BE2C (cell line): ENCODE measurements around the gene ELMOD3.
"Not testable (repeated sequence)": the region's sequence is repeated elsewhere in the genome, so short reads cannot be mapped to it uniquely, and the experiment has no call there.

Experiments
- DNase-seq: peaks from one replicate; pipeline ENCODE4 v3.0.0-alpha.2; 2020
- H3K27me3 ChIP-seq: fragments of 250-450 bp; sonication (Bioruptor Pico); 2 replicates; pipeline ENCODE4 v1.5.1; 2020; ENCODE audit warnings: mild to moderate bottlenecking
- H3K36me3 ChIP-seq: fragments of 250-450 bp; sonication (Bioruptor Pico); 2 replicates; pipeline ENCODE4 v1.5.1; 2020; ENCODE audit warnings: mild to moderate bottlenecking
- H3K4me1 ChIP-seq: fragments of 250-450 bp; sonication (Bioruptor Pico); 2 replicates; pipeline ENCODE4 v1.5.1; 2020
- H3K4me3 ChIP-seq: 2 replicates; pipeline ENCODE4 v1.5.1; 2011; ENCODE audit warnings: low read depth, low read length
- H3K9me3 ChIP-seq: fragments of 250-450 bp; sonication (Bioruptor Pico); 2 replicates; pipeline ENCODE4 v1.5.1; 2020
- TF ChIP-seq, protein P1 (sequence below): IDR thresholded peaks from 2 replicates; pipeline ENCODE4 v1.5.1; 2012; ENCODE audit warnings: mild to moderate bottlenecking, low read depth, low read length

The ELMOD3 gene

DNA sequence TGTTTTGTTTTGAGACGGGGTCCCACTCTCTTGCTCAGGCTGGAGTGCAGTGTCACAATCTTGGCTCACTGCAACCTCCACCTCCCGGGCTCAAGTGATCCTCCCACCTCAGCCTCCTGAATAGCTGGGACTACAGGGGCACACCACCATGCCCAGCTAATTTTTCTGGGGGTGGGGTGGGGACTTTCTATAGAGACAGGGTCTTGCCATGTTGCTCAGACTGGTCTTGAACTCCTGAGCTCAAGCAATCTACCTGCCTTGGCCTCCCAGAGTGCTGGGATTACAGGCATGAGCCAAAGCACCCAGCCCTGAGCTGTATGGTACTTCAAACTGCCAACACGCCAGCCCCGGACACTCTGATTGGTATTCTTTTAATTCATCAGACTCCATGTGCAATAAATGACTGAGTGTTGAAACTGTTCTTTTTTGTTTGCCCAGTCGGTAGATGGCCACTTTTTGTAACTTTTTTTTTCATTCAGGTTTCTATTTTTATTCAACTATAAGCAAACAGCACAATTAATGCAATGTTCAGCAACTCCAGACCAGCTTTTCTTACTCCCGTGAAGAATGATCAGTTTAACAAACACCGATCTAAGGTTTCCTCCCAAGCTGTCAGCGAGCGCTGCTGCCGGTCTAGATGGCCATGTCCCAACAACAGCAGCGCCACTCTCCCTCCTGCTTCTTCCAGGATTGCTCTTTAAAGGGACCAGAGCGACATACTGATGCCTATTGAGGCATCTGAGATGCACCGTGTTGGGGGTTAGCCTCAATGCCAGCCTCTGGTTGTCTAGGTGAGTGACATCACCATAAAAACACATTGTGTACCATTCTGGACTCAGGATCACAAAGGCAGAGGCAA is 14.3 kb upstream of the ELMOD3 start:
- Histone ChIP-seq H3K9me3 (no peaks in the 10 kb centered on the region), H3K4me3 (no peak overlapping the region), H3K36me3 (no peaks in the 10 kb centered on the region), H3K4me1 (no peaks in the 10 kb centered on the region), H3K27me3 (no peaks in the 10 kb centered on the region)
- no peak for DNase-seq
- TF ChIP-seq, protein P1, sequence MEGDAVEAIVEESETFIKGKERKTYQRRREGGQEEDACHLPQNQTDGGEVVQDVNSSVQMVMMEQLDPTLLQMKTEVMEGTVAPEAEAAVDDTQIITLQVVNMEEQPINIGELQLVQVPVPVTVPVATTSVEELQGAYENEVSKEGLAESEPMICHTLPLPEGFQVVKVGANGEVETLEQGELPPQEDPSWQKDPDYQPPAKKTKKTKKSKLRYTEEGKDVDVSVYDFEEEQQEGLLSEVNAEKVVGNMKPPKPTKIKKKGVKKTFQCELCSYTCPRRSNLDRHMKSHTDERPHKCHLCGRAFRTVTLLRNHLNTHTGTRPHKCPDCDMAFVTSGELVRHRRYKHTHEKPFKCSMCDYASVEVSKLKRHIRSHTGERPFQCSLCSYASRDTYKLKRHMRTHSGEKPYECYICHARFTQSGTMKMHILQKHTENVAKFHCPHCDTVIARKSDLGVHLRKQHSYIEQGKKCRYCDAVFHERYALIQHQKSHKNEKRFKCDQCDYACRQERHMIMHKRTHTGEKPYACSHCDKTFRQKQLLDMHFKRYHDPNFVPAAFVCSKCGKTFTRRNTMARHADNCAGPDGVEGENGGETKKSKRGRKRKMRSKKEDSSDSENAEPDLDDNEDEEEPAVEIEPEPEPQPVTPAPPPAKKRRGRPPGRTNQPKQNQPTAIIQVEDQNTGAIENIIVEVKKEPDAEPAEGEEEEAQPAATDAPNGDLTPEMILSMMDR, result no peak

DNA sequence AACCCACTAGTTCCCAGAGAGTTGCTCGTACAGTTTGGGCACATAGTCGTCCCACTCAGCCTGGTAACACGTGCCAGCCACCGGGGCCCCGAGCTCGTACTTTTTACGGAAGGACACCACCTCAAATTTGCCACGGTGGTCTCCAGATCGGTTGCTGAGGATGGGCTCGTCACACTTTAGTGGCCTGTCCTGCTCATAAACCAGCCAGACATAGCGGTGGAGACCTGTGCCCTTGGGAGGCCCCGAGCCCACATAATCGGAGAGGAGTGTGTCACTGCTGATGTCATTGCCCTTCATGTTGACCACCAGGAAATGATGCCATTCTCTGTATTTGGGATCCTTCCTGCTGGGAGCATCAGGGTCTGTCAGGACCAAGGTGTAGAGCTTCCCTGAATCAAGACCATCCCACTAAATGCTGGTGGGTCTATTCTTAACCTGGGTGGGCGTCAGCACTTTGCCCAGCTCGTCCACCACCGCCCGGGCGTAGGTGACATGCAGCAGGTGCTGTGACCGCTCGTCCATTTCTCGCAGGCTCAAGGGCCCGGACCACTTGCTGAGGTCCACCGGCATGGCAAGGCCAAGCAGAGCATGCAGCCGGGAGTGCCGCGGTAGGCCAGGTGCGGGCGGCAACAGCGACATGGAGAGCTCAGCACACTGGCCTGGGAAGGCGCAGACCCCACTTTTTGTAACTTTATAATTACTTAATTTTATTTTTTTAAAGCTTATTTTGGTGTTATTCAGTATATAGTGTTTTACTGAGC is 13.1 kb upstream of the ELMOD3 start:
- DNase-seq, result no peak
- TF ChIP-seq, protein P1, result no peak
- no peak overlapping the region for H3K4me3 ChIP-seq
- no peaks in the 10 kb centered on the region for H3K27me3 ChIP-seq
- H3K9me3 ChIP-seq, result no peaks in the 10 kb centered on the region
- H3K36me3 ChIP-seq, result no peaks in the 10 kb centered on the region
- H3K4me1 ChIP-seq, result no peaks in the 10 kb centered on the region

DNA sequence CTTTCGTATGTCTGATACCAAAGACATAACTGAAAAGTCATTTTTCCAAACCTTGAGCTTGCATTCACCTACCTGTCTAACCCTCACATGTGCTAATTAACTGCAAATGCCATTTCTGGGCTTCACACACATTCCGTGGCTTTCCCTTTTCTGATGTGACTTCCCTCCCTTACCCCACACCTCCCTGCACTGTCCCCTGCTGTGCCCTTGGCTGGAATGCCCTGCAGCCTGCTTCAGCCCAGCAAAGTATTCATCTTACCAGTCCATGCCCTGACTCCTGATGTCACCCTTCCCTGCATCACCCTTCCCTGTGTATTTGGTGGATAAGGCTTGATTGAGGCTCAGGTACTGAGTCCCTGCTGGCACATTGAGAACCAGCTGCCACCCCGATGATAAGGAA is 12.4 kb upstream of the ELMOD3 start:
- Histone ChIP-seq H3K9me3 (no peaks in the 10 kb centered on the region), H3K36me3 (no peaks in the 10 kb centered on the region), H3K4me1 (no peaks in the 10 kb centered on the region), H3K4me3 (no peak overlapping the region), H3K27me3 (no peaks in the 10 kb centered on the region)
- no peak for DNase-seq
- TF ChIP-seq, protein P1, result no peak

DNA sequence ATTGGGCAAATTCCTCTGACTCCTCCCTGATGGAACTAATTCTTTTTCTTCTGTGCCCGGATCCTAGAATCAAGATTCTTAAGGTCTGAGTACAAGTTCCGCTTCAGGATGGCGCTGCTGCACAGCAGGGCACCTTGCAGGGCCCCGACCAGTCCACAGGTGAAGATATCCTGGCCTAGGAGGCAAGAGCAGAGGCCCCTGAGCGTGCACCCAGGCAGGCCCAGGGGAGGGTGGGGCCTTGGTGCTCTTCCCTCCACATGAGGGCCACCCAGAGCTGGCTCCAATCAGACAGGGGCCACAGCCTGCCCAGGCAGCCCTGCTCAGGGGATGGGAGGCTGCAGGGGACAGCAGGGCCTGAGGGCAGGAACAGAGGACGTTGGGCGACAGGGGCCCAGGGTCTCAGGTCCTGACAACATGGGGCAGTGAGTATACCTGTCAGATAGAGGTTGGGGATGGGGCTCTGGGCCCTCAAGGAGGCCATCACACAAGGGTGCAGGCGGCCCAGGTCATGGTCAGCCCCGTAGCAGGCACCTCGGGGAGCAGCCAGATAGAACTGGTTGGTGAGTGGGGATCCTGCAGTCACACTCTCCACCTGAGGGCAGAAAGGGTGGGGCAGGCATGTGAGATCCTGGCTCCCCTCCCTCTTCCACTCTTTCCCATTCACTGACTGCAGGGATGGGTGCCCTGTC is 11.2 kb upstream of the ELMOD3 start:
- H3K9me3 ChIP-seq, H3K4me1 ChIP-seq, H3K36me3 ChIP-seq, H3K27me3 ChIP-seq, H3K4me3 ChIP-seq, DNase-seq: not testable (repeated sequence)

DNA sequence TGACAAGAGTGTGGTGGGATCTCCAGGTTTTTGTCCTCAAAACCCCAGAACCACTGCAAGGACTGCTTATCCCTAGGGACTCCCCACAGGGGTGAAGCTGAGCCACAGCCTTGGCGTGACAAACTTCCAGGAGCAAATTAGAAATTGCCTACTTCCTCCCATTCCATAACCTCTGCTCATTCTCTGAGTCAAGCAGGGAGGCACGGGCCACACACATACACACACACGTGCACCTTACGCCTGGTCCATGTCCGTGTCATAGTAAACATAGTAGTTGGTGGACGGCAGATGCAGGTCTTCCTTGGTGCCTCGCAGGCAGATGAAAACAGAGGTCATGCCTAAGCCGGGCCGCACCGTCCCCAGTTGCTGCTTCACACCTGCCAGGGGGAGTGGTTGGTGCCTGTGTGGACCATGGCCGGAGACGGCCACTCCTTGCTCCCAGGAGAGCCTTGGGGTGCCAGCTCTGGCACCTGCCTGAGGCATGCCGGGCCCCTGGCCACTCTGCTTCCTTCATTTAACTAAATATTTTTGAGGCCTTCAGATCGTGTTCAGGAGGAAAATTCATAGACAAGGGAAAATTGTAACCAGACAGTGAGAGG is 10.1 kb upstream of the ELMOD3 start:
- DNase-seq, result no peak
- no peaks in the 10 kb centered on the region for H3K9me3 ChIP-seq

DNA sequence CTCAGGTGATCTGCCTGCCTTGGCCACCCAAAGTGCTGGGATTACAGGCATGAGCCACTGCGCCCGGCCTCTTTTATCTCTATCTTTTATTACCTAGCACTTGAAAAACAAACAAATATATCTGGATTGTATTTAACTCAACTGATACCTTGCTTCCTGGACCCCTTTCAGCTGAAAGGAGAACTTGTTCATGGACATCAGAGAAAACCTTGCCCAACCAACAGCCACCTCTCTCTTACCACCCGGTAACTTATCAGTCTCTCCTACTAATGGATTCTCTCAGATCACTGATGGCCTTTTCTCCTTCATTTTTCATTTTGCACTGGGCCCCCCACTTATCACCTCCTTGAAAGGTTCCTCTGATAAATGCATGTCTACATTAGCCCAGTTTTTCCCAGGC is 7.0 kb upstream of the ELMOD3 start:
- TF ChIP-seq, protein P1, result no peak
- Histone ChIP-seq H3K36me3 (no peaks in the 10 kb centered on the region), H3K4me1 (no peaks in the 10 kb centered on the region), H3K27me3 (no peaks in the 10 kb centered on the region), H3K4me3 (no peak overlapping the region), H3K9me3 (no peaks in the 10 kb centered on the region)
- no peak for DNase-seq

More for the DNA sequence above, 10.1 kb upstream of the ELMOD3 start:
- Histone ChIP-seq H3K4me1 (no peaks in the 10 kb centered on the region), H3K4me3 (no peak overlapping the region), H3K36me3 (no peaks in the 10 kb centered on the region), H3K27me3 (no peaks in the 10 kb centered on the region)
- TF ChIP-seq, protein P1, result no peak
